Fibroblast of lung (primary cell): ENCODE measurements around the gene DSTYK. TPM values are rescaled to one million over a fixed set of nuclear protein-coding genes. Genes with fewer than 3 reads are reported as not detected.

Experiments
- DNase-seq, 2 donors: peaks; one replicate each; pipeline versions ENCODE4 v3.0.0 to v3.0.0-alpha.2; 2010; ENCODE audit warnings: low read depth in 2 of 2
- H2AFZ ChIP-seq: 2 replicates; pipeline ENCODE4 v1.5.1; 2012; ENCODE audit warnings: low read length, control low read depth, inconsistent platforms
- H3K27ac ChIP-seq: 2 replicates; pipeline ENCODE4 v1.5.1; 2011; ENCODE audit warnings: low read length, control low read depth; ENCODE audit not compliant: insufficient read depth
- H3K27me3 ChIP-seq: 2 replicates; pipeline ENCODE4 v1.5.1; 2011; ENCODE audit warnings: mild to moderate bottlenecking, low read length; ENCODE audit not compliant: control insufficient read depth, insufficient read depth
- H3K36me3 ChIP-seq: 2 replicates; pipeline ENCODE4 v1.5.1; 2011; ENCODE audit warnings: low read length; ENCODE audit not compliant: control insufficient read depth, insufficient read depth
- H3K4me1 ChIP-seq: 2 replicates; pipeline ENCODE4 v1.5.1; 2011; ENCODE audit warnings: low read length; ENCODE audit not compliant: control insufficient read depth, insufficient read depth; ENCODE audit errors: extremely low read depth
- H3K4me2 ChIP-seq: 2 replicates; pipeline ENCODE4 v1.5.1; 2011; ENCODE audit warnings: low read length, control low read depth; ENCODE audit not compliant: insufficient read depth; ENCODE audit errors: extremely low read depth
- H3K4me3 ChIP-seq, 4 experiments: fragments of 200-600 bp in 1 of 4; sonication (generic) in 1 of 4; replicated peaks in 1 of 4; 2 replicates each; pipeline ENCODE4 v1.5.1; 2011 to 2016; ENCODE audit warnings: low read length in 4 of 4, low read depth in 3 of 4, mild to moderate bottlenecking in 3 of 4, control low read depth in 2 of 4, inconsistent platforms in 1 of 4, mixed read lengths in 1 of 4; ENCODE audit not compliant: insufficient read depth in 1 of 4; ENCODE audit errors: control extremely low read depth in 1 of 4
- H3K79me2 ChIP-seq: 2 replicates; pipeline ENCODE4 v1.5.1; 2012; ENCODE audit warnings: mild to moderate bottlenecking, low read length, inconsistent platforms; ENCODE audit not compliant: control insufficient read depth, insufficient read depth
- H3K9ac ChIP-seq: 2 replicates; pipeline ENCODE4 v1.5.1; 2011; ENCODE audit warnings: mild to moderate bottlenecking, low read length, control low read depth; ENCODE audit not compliant: insufficient read depth
- H3K9me3 ChIP-seq: 2 replicates; pipeline ENCODE4 v1.5.1; 2012; ENCODE audit warnings: low read depth, low read length; ENCODE audit not compliant: control insufficient read depth, insufficient read depth
- H4K20me1 ChIP-seq: 2 replicates; pipeline ENCODE4 v1.5.1; 2011; ENCODE audit warnings: low read length; ENCODE audit not compliant: control insufficient read depth, insufficient read depth; ENCODE audit errors: extremely low read depth
- CTCF ChIP-seq, 2 donors: IDR thresholded peaks in 1 of 2; conservative IDR thresholded peaks in 1 of 2; 1 replicate in 1 of 2; 2 replicates in 1 of 2; pipeline ENCODE4 v1.5.1; 2011 to 2012; ENCODE audit warnings: low read length in 2 of 2, control low read depth in 1 of 2, inconsistent platforms in 1 of 2, low read depth in 1 of 2, mild to moderate bottlenecking in 1 of 2
- EZH2 ChIP-seq: IDR thresholded peaks from 2 replicates; pipeline ENCODE4 v1.5.1; 2012; ENCODE audit warnings: low read length, control low read depth, mild to moderate bottlenecking; ENCODE audit errors: missing control alignments
- polyA plus RNA-seq, 2 donors: library from polyadenylated mRNA; depleted of rRNA in 1 of 2; stranded (reverse) in 1 of 2; unstranded in 1 of 2; fragments of >200 nt; gene quantifications; 2 replicates each; pipeline ENCODE4 v1.2.1, GENCODE V29; 2011 to 2012; ENCODE audit warnings: missing spikeins in 1 of 2
- total RNA-seq: library from RNA; depleted of rRNA; stranded (reverse); fragments of >200 nt; gene quantifications from 2 replicates; pipeline ENCODE4 v1.2.1, GENCODE V29; 2014

The DSTYK gene
- total and polyA plus RNA-seq, 2 donors (not counting 1 experiment from before 2014, with no cell fraction given): 24.5 to 42.6 TPM

- H3K27me3 ChIP-seq: no peaks in the 10 kb centered on the region
- H3K9me3 ChIP-seq: no peaks in the 10 kb centered on the region
- peak in 1 of 2 donors; percentile 71 for DNase-seq
- no peaks in the 10 kb centered on the region for H3K36me3 ChIP-seq
- peaks cover 8% of the 10 kb centered on the region for H3K4me1 ChIP-seq
- no peaks in the 10 kb centered on the region for H4K20me1 ChIP-seq
- no peak overlapping the region for H3K27ac ChIP-seq
- H3K4me3 ChIP-seq: no peak overlapping the region
- H2AFZ ChIP-seq: no peak overlapping the region
- no peak overlapping the region for H3K4me2 ChIP-seq
- H3K9ac ChIP-seq: no peak overlapping the region
- TF ChIP-seq CTCF (conservative IDR thresholded peaks at IDR 0.05 in 1 of 2, IDR thresholded peaks at IDR 0.05 in 1 of 2; ENCODE audit: low read depth in 1 of 2, low read length in 2 of 2) (no peak), EZH2 (no peak)
- no peaks in the 10 kb centered on the region for H3K79me2 ChIP-seq
These were observed 35.8 kb upstream of the DSTYK start for GRCh38 chr1:205247130-205247921.

- H3K4me1 ChIP-seq: peaks cover 8% of the 10 kb centered on the region
- no peaks in the 10 kb centered on the region for H4K20me1 ChIP-seq
- no peaks in the 10 kb centered on the region for H3K27me3 ChIP-seq
- no peaks in the 10 kb centered on the region for H3K9me3 ChIP-seq
- no peak overlapping the region for H3K9ac ChIP-seq
- no peak for TF ChIP-seq CTCF (conservative IDR thresholded peaks at IDR 0.05 in 1 of 2, IDR thresholded peaks at IDR 0.05 in 1 of 2; ENCODE audit: low read depth in 1 of 2, low read length in 2 of 2)
- no peak for TF ChIP-seq EZH2
- peaks cover 1% of the 10 kb centered on the region for H3K36me3 ChIP-seq
- no peak for DNase-seq
- no peak overlapping the region for H3K4me3 ChIP-seq
- H3K4me2 ChIP-seq: no peak overlapping the region
- H3K27ac ChIP-seq: no peak overlapping the region
- H3K79me2 ChIP-seq: no peaks in the 10 kb centered on the region
- no peak overlapping the region for H2AFZ ChIP-seq
These were observed 35.0 kb upstream of the DSTYK start for GRCh38 chr1:205246351-205247119.

GRCh38 chr1:205245096-205245495, 33.6 kb upstream of the DSTYK start:
- Histone ChIP-seq H3K4me1 (peaks cover 10% of the 10 kb centered on the region), H3K27ac (no peak overlapping the region), H3K9me3 (no peaks in the 10 kb centered on the region), H3K9ac (no peak overlapping the region), H3K27me3 (no peaks in the 10 kb centered on the region), H3K4me3 (no peak overlapping the region), H4K20me1 (no peaks in the 10 kb centered on the region), H2AFZ (no peak overlapping the region), H3K36me3 (peaks cover 1% of the 10 kb centered on the region), H3K79me2 (no peaks in the 10 kb centered on the region), H3K4me2 (no peak overlapping the region)
- no peak for TF ChIP-seq EZH2
- no peak for TF ChIP-seq CTCF (conservative IDR thresholded peaks at IDR 0.05 in 1 of 2, IDR thresholded peaks at IDR 0.05 in 1 of 2; ENCODE audit: low read depth in 1 of 2, low read length in 2 of 2)
- no peak for DNase-seq
